ENCODE results near the gene ADCYAP1R1.
A peak's percentile ranks its signal among the peaks of the same experiment; 100 is the strongest.

ADCYAP1R1 gene

DNA sequence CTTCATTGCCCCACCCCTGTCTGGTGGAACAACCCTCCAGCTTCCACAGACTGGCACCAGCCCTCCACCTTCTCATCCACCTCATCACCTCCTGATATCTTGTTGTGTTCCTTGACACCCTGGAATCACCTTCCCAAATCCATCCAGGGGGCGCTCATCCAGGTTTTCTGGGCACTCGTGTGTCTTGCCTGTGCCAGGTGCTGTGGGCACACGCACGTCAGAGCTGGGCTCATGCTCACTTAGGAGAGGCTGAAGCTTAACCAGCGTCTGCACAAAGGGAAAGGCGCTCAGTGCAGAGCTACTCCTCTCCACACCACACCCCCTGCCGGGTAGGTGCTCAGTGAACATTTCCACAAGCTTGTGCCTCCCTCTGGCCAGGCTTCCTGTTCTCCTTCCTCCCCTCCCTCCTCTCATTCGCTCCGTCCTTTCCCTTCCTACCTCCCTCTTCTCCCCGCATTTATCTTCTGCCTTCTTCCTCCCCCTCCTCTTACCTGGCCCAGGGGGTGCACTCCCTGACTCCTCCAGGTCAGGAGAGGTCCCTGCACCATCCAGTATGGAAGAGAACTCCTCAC lies 4.8 kb downstream of the ADCYAP1R1 start:
- no peak overlapping the region for H4K8ac ChIP-seq (ENCODE audit: low read depth, low read length)
- H3K18ac ChIP-seq (ENCODE audit: low read length), result no peak overlapping the region
- no peak overlapping the region for H2BK15ac ChIP-seq (ENCODE audit: low read length)
- no peaks in the 10 kb centered on the region for H3K9me3 ChIP-seq (replicated peaks in 1 of 2; ENCODE audit: control insufficient read depth in 2 of 2, insufficient read depth in 1 of 2, low read depth in 1 of 2, low read length in 2 of 2)
- H3K4me1 ChIP-seq (ENCODE audit: control insufficient read depth in 2 of 2, insufficient read depth in 1 of 2, low read depth in 1 of 2, low read length in 2 of 2), result peaks cover 3 to 11% of the 10 kb centered on the region in 2 donors
- H3K4me3 ChIP-seq (ENCODE audit: low read length in 2 of 2), result no peak overlapping the region
- H3K4ac ChIP-seq (ENCODE audit: low read length), result no peak overlapping the region
- no peak overlapping the region for H3K27ac ChIP-seq (replicated peaks; ENCODE audit: low read length)
- H2BK5ac ChIP-seq (ENCODE audit: low read length), result no peak overlapping the region
- no peaks in the 10 kb centered on the region for H3K36me3 ChIP-seq (replicated peaks in 1 of 2; ENCODE audit: control insufficient read depth in 2 of 2, insufficient read depth in 2 of 2, low read length in 2 of 2)
- WGBS, 2 donors (ENCODE audit: extremely low coverage in 2 of 2, insufficient read length in 2 of 2, insufficient replicate concordance in 1 of 2), result 100% methylated on average over 3 of the region's 10 CpGs; no CpG with 5 or more reads in 1 of the 2 donors
- H2BK12ac ChIP-seq (ENCODE audit: low read length), result no peak overlapping the region
- H2AK5ac ChIP-seq (ENCODE audit: low read depth, low read length), result peak overlapping the region; percentile 30
- no peak overlapping the region for H2AFZ ChIP-seq (ENCODE audit: low read length)
- H3K9ac ChIP-seq (ENCODE audit: low read depth, low read length, poor library complexity), result no peak overlapping the region
- H3K4me2 ChIP-seq (ENCODE audit: insufficient read depth, low read length, poor library complexity, severe bottlenecking), result no peak overlapping the region
- H3K27me3 ChIP-seq (ENCODE audit: control insufficient read depth in 3 of 3, insufficient read depth in 3 of 3, low read depth in 1 of 3, low read length in 3 of 3), result peaks cover 7 to 34% (median 22%) of the 10 kb centered on the region in 3 experiments
- H2BK120ac ChIP-seq (ENCODE audit: low read depth, low read length), result no peak overlapping the region
- peak overlapping the region; percentile 58 for H3K23ac ChIP-seq (ENCODE audit: low read depth, low read length, poor library complexity)
- DNase-seq (ENCODE audit: low spot score), result no peak
- H4K91ac ChIP-seq (ENCODE audit: low read depth, low read length, poor library complexity), result no peak overlapping the region
- H3K14ac ChIP-seq (ENCODE audit: low read length), result no peak overlapping the region
- H3K79me1 ChIP-seq (ENCODE audit: low read depth, low read length), result no peaks in the 10 kb centered on the region

DNA sequence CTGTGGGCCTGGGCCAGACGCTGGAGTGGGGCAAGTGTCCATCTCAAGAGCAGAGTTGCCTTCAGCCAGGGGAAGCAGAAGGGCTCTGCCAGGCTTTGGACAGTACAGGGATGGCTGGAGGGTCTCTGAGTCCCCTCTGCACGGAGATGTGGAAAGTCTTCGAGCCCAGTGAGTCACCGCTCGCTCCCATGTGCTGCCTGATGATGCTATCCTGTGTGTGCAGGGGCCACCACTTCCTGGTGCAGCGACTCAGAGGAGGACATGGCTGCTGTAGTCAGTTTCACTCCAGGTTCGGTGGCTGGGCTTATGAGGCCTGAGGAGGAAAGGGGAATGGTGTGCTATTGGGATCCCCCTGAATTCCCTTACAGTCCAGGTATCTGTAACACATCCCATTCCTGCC lies 6.0 kb downstream of the ADCYAP1R1 start:
- H3K27me3 ChIP-seq (ENCODE audit: control insufficient read depth in 3 of 3, insufficient read depth in 3 of 3, low read depth in 1 of 3, low read length in 3 of 3), result peaks cover 2 to 25% (median 15%) of the 10 kb centered on the region in 3 experiments
- no peak overlapping the region for H4K91ac ChIP-seq (ENCODE audit: low read depth, low read length, poor library complexity)
- H2AK5ac ChIP-seq (ENCODE audit: low read depth, low read length), result peak overlapping the region; percentile 76
- no peaks in the 10 kb centered on the region for H3K36me3 ChIP-seq (replicated peaks in 1 of 2; ENCODE audit: control insufficient read depth in 2 of 2, insufficient read depth in 2 of 2, low read length in 2 of 2)
- no peak overlapping the region for H2BK5ac ChIP-seq (ENCODE audit: low read length)
- peaks cover 0 to 11% of the 10 kb centered on the region in 2 donors for H3K4me1 ChIP-seq (ENCODE audit: control insufficient read depth in 2 of 2, insufficient read depth in 1 of 2, low read depth in 1 of 2, low read length in 2 of 2)
- H3K4me3 ChIP-seq (ENCODE audit: low read length in 2 of 2), result no peak overlapping the region
- H2AFZ ChIP-seq (ENCODE audit: low read length), result no peak overlapping the region
- H4K8ac ChIP-seq (ENCODE audit: low read depth, low read length), result no peak overlapping the region
- peak overlapping the region; percentile 11 for H2BK12ac ChIP-seq (ENCODE audit: low read length)
- no peaks in the 10 kb centered on the region for H3K9me3 ChIP-seq (replicated peaks in 1 of 2; ENCODE audit: control insufficient read depth in 2 of 2, insufficient read depth in 1 of 2, low read depth in 1 of 2, low read length in 2 of 2)
- peak overlapping the region; percentile 5 for H3K18ac ChIP-seq (ENCODE audit: low read length)
- no CpG with 5 or more reads among the region's 7 CpGs for WGBS, 2 donors (ENCODE audit: extremely low coverage in 2 of 2, insufficient read length in 2 of 2, insufficient replicate concordance in 1 of 2)
- H2BK120ac ChIP-seq (ENCODE audit: low read depth, low read length), result no peak overlapping the region
- no peaks in the 10 kb centered on the region for H3K79me1 ChIP-seq (ENCODE audit: low read depth, low read length)
- peak overlapping the region; percentile 62 for H2BK15ac ChIP-seq (ENCODE audit: low read length)
- H3K4me2 ChIP-seq (ENCODE audit: insufficient read depth, low read length, poor library complexity, severe bottlenecking), result no peak overlapping the region
- no peak overlapping the region for H3K9ac ChIP-seq (ENCODE audit: low read depth, low read length, poor library complexity)
- no peak overlapping the region for H3K27ac ChIP-seq (replicated peaks; ENCODE audit: low read length)
- no peak overlapping the region for H3K4ac ChIP-seq (ENCODE audit: low read length)
- DNase-seq (ENCODE audit: low spot score), result no peak
- H3K23ac ChIP-seq (ENCODE audit: low read depth, low read length, poor library complexity), result no peak overlapping the region
- H3K14ac ChIP-seq (ENCODE audit: low read length), result no peak overlapping the region

DNA sequence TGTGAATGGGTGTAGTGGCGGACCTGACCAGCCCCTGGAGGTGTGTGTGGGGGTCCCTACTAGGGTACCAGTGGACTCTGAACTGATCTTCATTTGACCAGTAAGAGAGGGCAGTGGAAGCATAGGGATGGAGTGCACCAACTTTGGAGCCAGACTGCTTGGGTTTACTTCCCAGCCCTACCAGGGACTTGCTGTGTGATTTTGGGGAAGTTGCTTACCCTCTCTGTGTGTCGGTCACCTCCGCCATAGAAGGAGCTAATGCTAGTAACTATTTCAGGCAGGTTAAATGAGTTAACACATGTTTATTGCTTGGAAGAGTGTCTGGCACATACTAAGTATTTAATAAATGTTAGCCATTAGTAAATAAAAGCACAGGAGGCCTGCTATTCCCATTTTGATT lies 6.6 kb downstream of the ADCYAP1R1 start:
- no peak overlapping the region for H3K4me3 ChIP-seq (ENCODE audit: low read length in 2 of 2)
- no peaks in the 10 kb centered on the region for H3K79me1 ChIP-seq (ENCODE audit: low read depth, low read length)
- no peak overlapping the region for H2BK120ac ChIP-seq (ENCODE audit: low read depth, low read length)
- no peak overlapping the region for H3K23ac ChIP-seq (ENCODE audit: low read depth, low read length, poor library complexity)
- no peak for DNase-seq (ENCODE audit: low spot score)
- no peak overlapping the region for H3K18ac ChIP-seq (ENCODE audit: low read length)
- peaks cover 0 to 19% (median 9%) of the 10 kb centered on the region in 3 experiments for H3K27me3 ChIP-seq (ENCODE audit: control insufficient read depth in 3 of 3, insufficient read depth in 3 of 3, low read depth in 1 of 3, low read length in 3 of 3)
- H2BK12ac ChIP-seq (ENCODE audit: low read length), result no peak overlapping the region
- no peaks in the 10 kb centered on the region for H3K36me3 ChIP-seq (replicated peaks in 1 of 2; ENCODE audit: control insufficient read depth in 2 of 2, insufficient read depth in 2 of 2, low read length in 2 of 2)
- H3K4me2 ChIP-seq (ENCODE audit: insufficient read depth, low read length, poor library complexity, severe bottlenecking), result no peak overlapping the region
- no peak overlapping the region for H3K4ac ChIP-seq (ENCODE audit: low read length)
- H3K14ac ChIP-seq (ENCODE audit: low read length), result no peak overlapping the region
- H4K91ac ChIP-seq (ENCODE audit: low read depth, low read length, poor library complexity), result no peak overlapping the region
- no peak overlapping the region for H3K27ac ChIP-seq (replicated peaks; ENCODE audit: low read length)
- H3K9me3 ChIP-seq (replicated peaks in 1 of 2; ENCODE audit: control insufficient read depth in 2 of 2, insufficient read depth in 1 of 2, low read depth in 1 of 2, low read length in 2 of 2), result no peaks in the 10 kb centered on the region
- H2AFZ ChIP-seq (ENCODE audit: low read length), result no peak overlapping the region
- H2BK15ac ChIP-seq (ENCODE audit: low read length), result no peak overlapping the region
- H2AK5ac ChIP-seq (ENCODE audit: low read depth, low read length), result no peak overlapping the region
- no peak overlapping the region for H3K9ac ChIP-seq (ENCODE audit: low read depth, low read length, poor library complexity)
- H4K8ac ChIP-seq (ENCODE audit: low read depth, low read length), result no peak overlapping the region
- H3K4me1 ChIP-seq (ENCODE audit: control insufficient read depth in 2 of 2, insufficient read depth in 1 of 2, low read depth in 1 of 2, low read length in 2 of 2), result peaks cover 0 to 8% of the 10 kb centered on the region in 2 donors
- no peak overlapping the region for H2BK5ac ChIP-seq (ENCODE audit: low read length)
- no CpG with 5 or more reads among the region's 3 CpGs for WGBS, 2 donors (ENCODE audit: extremely low coverage in 2 of 2, insufficient read length in 2 of 2, insufficient replicate concordance in 1 of 2)

DNA sequence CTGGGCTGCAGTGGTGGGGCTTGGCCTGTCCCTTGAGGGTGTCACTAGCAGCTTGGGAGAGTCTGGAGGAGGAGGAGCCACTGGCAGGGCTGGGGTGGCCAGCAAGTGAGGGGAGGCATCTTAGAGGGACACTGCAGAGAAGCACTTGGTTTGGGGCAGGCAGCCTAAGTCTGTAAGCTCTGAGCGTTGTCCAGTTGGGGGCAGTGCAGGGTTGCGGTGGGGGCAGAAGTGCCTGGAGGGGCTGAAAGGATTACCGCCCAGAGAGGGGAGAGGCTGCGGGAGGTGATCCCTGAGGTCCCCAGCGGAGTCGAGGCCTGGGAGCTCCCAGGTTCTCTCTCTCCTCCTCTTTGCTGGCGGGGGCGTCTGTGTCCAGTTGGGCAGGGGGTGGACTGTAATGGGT lies 7.4 kb downstream of the ADCYAP1R1 start:
- H3K14ac ChIP-seq (ENCODE audit: low read length), result no peak overlapping the region
- no peak overlapping the region for H3K4me3 ChIP-seq (ENCODE audit: low read length in 2 of 2)
- H2BK5ac ChIP-seq (ENCODE audit: low read length), result no peak overlapping the region
- no peak overlapping the region for H3K4ac ChIP-seq (ENCODE audit: low read length)
- H3K9ac ChIP-seq (ENCODE audit: low read depth, low read length, poor library complexity), result no peak overlapping the region
- H2AK5ac ChIP-seq (ENCODE audit: low read depth, low read length), result no peak overlapping the region
- no peak overlapping the region for H3K27ac ChIP-seq (replicated peaks; ENCODE audit: low read length)
- no peak overlapping the region for H2BK15ac ChIP-seq (ENCODE audit: low read length)
- H4K8ac ChIP-seq (ENCODE audit: low read depth, low read length), result no peak overlapping the region
- H3K4me1 ChIP-seq (ENCODE audit: control insufficient read depth in 2 of 2, insufficient read depth in 1 of 2, low read depth in 1 of 2, low read length in 2 of 2), result peaks cover 0 to 7% of the 10 kb centered on the region in 2 donors
- H2AFZ ChIP-seq (ENCODE audit: low read length), result no peak overlapping the region
- no peak overlapping the region for H3K18ac ChIP-seq (ENCODE audit: low read length)
- no peak overlapping the region for H4K91ac ChIP-seq (ENCODE audit: low read depth, low read length, poor library complexity)
- WGBS, 2 donors (ENCODE audit: extremely low coverage in 2 of 2, insufficient read length in 2 of 2, insufficient replicate concordance in 1 of 2), result no CpG with 5 or more reads among the region's 8 CpGs
- no peaks in the 10 kb centered on the region for H3K79me1 ChIP-seq (ENCODE audit: low read depth, low read length)
- H2BK120ac ChIP-seq (ENCODE audit: low read depth, low read length), result no peak overlapping the region
- H2BK12ac ChIP-seq (ENCODE audit: low read length), result no peak overlapping the region
- H3K9me3 ChIP-seq (replicated peaks in 1 of 2; ENCODE audit: control insufficient read depth in 2 of 2, insufficient read depth in 1 of 2, low read depth in 1 of 2, low read length in 2 of 2), result no peaks in the 10 kb centered on the region
- H3K36me3 ChIP-seq (replicated peaks in 1 of 2; ENCODE audit: control insufficient read depth in 2 of 2, insufficient read depth in 2 of 2, low read length in 2 of 2), result no peaks in the 10 kb centered on the region
- no peak overlapping the region for H3K23ac ChIP-seq (ENCODE audit: low read depth, low read length, poor library complexity)
- no peak for DNase-seq (ENCODE audit: low spot score)
- H3K27me3 ChIP-seq (ENCODE audit: control insufficient read depth in 3 of 3, insufficient read depth in 3 of 3, low read depth in 1 of 3, low read length in 3 of 3), result peaks cover 0 to 11% (median under 1%) of the 10 kb centered on the region in 3 experiments
- no peak overlapping the region for H3K4me2 ChIP-seq (ENCODE audit: insufficient read depth, low read length, poor library complexity, severe bottlenecking)

Measured in neuronal stem cell (in vitro differentiated cells).